PC-3 (cell line): ENCODE results near the gene WWC1. TPM values are rescaled to one million over a fixed set of nuclear protein-coding genes. Genes with fewer than 3 reads are reported as not detected.

Source experiments
- ATAC-seq: fragments of 200-7000 bp; cut with Tn5 transposase; 2 replicates; pipeline ENCODE4 v1.9.1; 2020; ENCODE audit warnings: mild to moderate bottlenecking, moderate library complexity
- BruUV-seq: library from RNA; stranded (reverse); fragments of 400-500 nt; replicated peaks from 2 replicates; lab custom pipeline; 2021; lab: Mats Ljungman, UMichigan
- CTCF ChIA-PET: fragments of 300-600 bp; sonication (Branson Sonifier 250); formaldehyde crosslinking; loops from one replicate; lab custom pipeline; 2022; ENCODE audit warnings: antibody characterized with exemption; lab: Charles Lee
- POLR2A ChIA-PET: fragments of 300-600 bp; sonication (Branson Sonifier 250); formaldehyde crosslinking; loops from one replicate; lab custom pipeline; 2022; ENCODE audit warnings: antibody characterized with exemption; ENCODE audit not compliant: unreplicated experiment; lab: Charles Lee
- DNase-seq: peaks from one replicate; pipeline ENCODE4 v3.0.0-alpha.2; 2015
- H2AFZ ChIP-seq: fragments of 300-600 bp; sonication (generic); 2 replicates; pipeline ENCODE4 v1.6.0; 2016; ENCODE audit warnings: antibody characterized with exemption, low read length
- H3F3A ChIP-seq: fragments of 300-600 bp; sonication (generic); one replicate; pipeline ENCODE4 v1.6.0; 2017; ENCODE audit warnings: antibody characterized with exemption, low read length, control low read depth, mild to moderate bottlenecking; ENCODE audit not compliant: unreplicated experiment
- H3K27ac ChIP-seq: fragments of 300-600 bp; sonication (generic); 2 replicates; pipeline ENCODE4 v1.5.1; 2016; ENCODE audit warnings: mild to moderate bottlenecking, low read length
- H3K27me3 ChIP-seq: fragments of 300-600 bp; sonication (generic); 2 replicates; pipeline ENCODE4 v1.6.1; 2016; ENCODE audit warnings: low read length, mixed read lengths
- H3K36me3 ChIP-seq: fragments of 300-600 bp; sonication (generic); 2 replicates; pipeline ENCODE4 v1.6.1; 2016; ENCODE audit warnings: low read depth, mixed run types, low read length, mixed read lengths
- H3K4me1 ChIP-seq: fragments of 300-600 bp; sonication (generic); 2 replicates; pipeline ENCODE4 v1.5.1; 2016; ENCODE audit warnings: low read length; ENCODE audit not compliant: insufficient read depth
- H3K4me2 ChIP-seq: fragments of 300-600 bp; sonication (generic); 2 replicates; pipeline ENCODE4 v1.6.0; 2016; ENCODE audit warnings: low read length
- H3K4me3 ChIP-seq: fragments of 300-600 bp; sonication (generic); 2 replicates; pipeline ENCODE4 v1.5.1; 2016; ENCODE audit warnings: mild to moderate bottlenecking, low read length, mixed read lengths
- H3K79me2 ChIP-seq: fragments of 300-600 bp; sonication (generic); 2 replicates; pipeline ENCODE4 v1.6.1; 2017; ENCODE audit warnings: low read length, mixed read lengths
- H3K9ac ChIP-seq: fragments of 300-600 bp; sonication (generic); 2 replicates; pipeline ENCODE4 v1.6.0; 2016; ENCODE audit warnings: mild to moderate bottlenecking, low read length
- H3K9me2 ChIP-seq: fragments of 300-600 bp; sonication (generic); replicated peaks from 2 replicates; pipeline ENCODE4 v1.6.1; 2016; ENCODE audit warnings: mixed run types, low read length, mixed read lengths
- H3K9me3 ChIP-seq: fragments of 300-600 bp; sonication (generic); 2 replicates; pipeline ENCODE4 v1.6.1; 2016; ENCODE audit warnings: low read length, mixed read lengths
- H4K20me1 ChIP-seq: fragments of 300-600 bp; sonication (generic); 2 replicates; pipeline ENCODE4 v1.6.1; 2016; ENCODE audit warnings: low read length, mixed read lengths
- CTCF ChIP-seq: fragments of 300-600 bp; sonication (generic); conservative IDR thresholded peaks from 2 replicates; pipeline ENCODE4 v1.5.1; 2017; ENCODE audit warnings: antibody characterized with exemption, low read depth, mild to moderate bottlenecking, low read length
- EZH2phosphoT487 ChIP-seq: fragments of 300-600 bp; sonication (generic); IDR thresholded peaks from 2 replicates; pipeline ENCODE4 v1.6.1; 2018; ENCODE audit warnings: mild to moderate bottlenecking, antibody characterized with exemption, low read length, borderline replicate concordance
- intact Hi-C: fragments of 100-400 bp; cut with micrococcal nuclease; formaldehyde crosslinking; loops from 2 replicates; pipeline ENCODE4 v1.9.0; 2023
- total RNA-seq: library from RNA; depleted of rRNA; stranded (reverse); fragments of >200 nt; gene quantifications from 2 replicates; pipeline ENCODE4 v1.2.3, GENCODE V29; 2014; rRNA removed

WWC1 gene
- total RNA-seq, 1 experiment from 2014 or later, result 31.8 TPM

GRCh38 chr5:168513861-168514428 lies 222.5 kb downstream of the WWC1 start:
- H3K79me2 ChIP-seq, result no peaks in the 10 kb centered on the region
- H3K4me3 ChIP-seq, result no peak overlapping the region
- intact Hi-C loops, result no loop called here
- H3K4me1 ChIP-seq, result no peaks in the 10 kb centered on the region
- H3K27ac ChIP-seq, result no peak overlapping the region
- no TSS peak for BruUV-seq
- H3K27me3 ChIP-seq, result no peaks in the 10 kb centered on the region
- CTCF ChIA-PET, result no interaction called here
- H2AFZ ChIP-seq, result no peak overlapping the region
- H3K9me2 ChIP-seq, result no peaks in the 10 kb centered on the region
- no peak overlapping the region for H3K9ac ChIP-seq
- no peaks in the 10 kb centered on the region for H4K20me1 ChIP-seq
- ATAC-seq (no peak), DNase-seq (no peak)
- TF ChIP-seq EZH2phosphoT487 (no peak), CTCF (no peak)
- H3K4me2 ChIP-seq, result no peak overlapping the region
- H3K9me3 ChIP-seq, result no peaks in the 10 kb centered on the region
- POLR2A ChIA-PET, result no interaction called here
- peaks cover 81% of the 10 kb centered on the region for H3K36me3 ChIP-seq
- no peaks in the 10 kb centered on the region for H3F3A ChIP-seq

Other genes with a start within 250 kb of the WWC1 start
- 63.6 and 78.1 TPM in 2 replicates for gene RARS1, start 194.8 kb downstream of the WWC1 start, total RNA-seq
- gene FBLL1, start 237.7 kb downstream of the WWC1 start, total RNA-seq, result 0.07 TPM in 1 of 2 replicates, not detected in the other